ENCODE measurements around the gene TMEM59L. TPM values are rescaled to one million over a fixed set of nuclear protein-coding genes. Genes with fewer than 3 reads are reported as not detected.

The TMEM59L gene
- total and polyA plus RNA-seq, 10 of the 15 experiments (the other 5 are each of a cell fraction or from before 2014, with no cell fraction given): 0.06 TPM; not detected in 9

- Histone ChIP-seq H3K27me3 (replicated peaks in 1 of 2; ENCODE audit: control insufficient read depth in 2 of 2, insufficient read depth in 2 of 2, low read length in 1 of 2) (no peaks in the 10 kb centered on the region), H3K4me1 (ENCODE audit: control insufficient read depth, insufficient read depth, low read length) (peaks cover 18% of the 10 kb centered on the region), H4K20me1 (ENCODE audit: control insufficient read depth, insufficient read depth) (peaks cover 9% of the 10 kb centered on the region; the same call in 1 of the 2 replicates), H3K36me3 (ENCODE audit: control insufficient read depth in 2 of 2, insufficient read depth in 2 of 2, low read length in 1 of 2) (no peaks in the 10 kb centered on the region; a peak in 2 of 4 replicates), H2AFZ (ENCODE audit: control insufficient read depth, low read depth, low read length) (no peak overlapping the region), H3K27ac (ENCODE audit: control insufficient read depth, insufficient read depth) (no peak overlapping the region), H3K9me3 (replicated peaks; ENCODE audit: control insufficient read depth, insufficient read depth, low read length) (no peaks in the 10 kb centered on the region), H3K9ac (ENCODE audit: control insufficient read depth, insufficient read depth, low read length) (no peak overlapping the region), H3K79me2 (ENCODE audit: control insufficient read depth, insufficient read depth, low read length) (no peaks in the 10 kb centered on the region; the same call in 1 of the 2 replicates), H3K4me2 (ENCODE audit: control insufficient read depth, insufficient read depth) (no peak overlapping the region), H3K4me3 (no peak overlapping the region)
- ATAC-seq (no peak), DNase-seq (ENCODE audit: low read depth, low spot score) (no peak), FAIRE-seq (no peak)
- intact Hi-C loops (cut with micrococcal nuclease; ENCODE audit: unreplicated experiment) (no loop called here), in situ Hi-C loops (cut with MboI) (no loop called here)
- CTCF ChIA-PET: no interaction called here
- SMC1A ChIA-PET (ENCODE audit: uncharacterized antibody, unreplicated experiment): no interaction called here
- WGBS (ENCODE audit: insufficient coverage, insufficient replicate concordance, low lambda C conversion rate, missing lambda C conversion rate): 95% methylated on average over 24 of the region's 34 CpGs
- no TSS peak for BruUV-seq (replicated peaks)
- RAD21 ChIA-PET (ENCODE audit: unreplicated experiment): no interaction called here
- POLR2A ChIA-PET: no interaction called here
- TF ChIP-seq E4F1 (IDR thresholded peaks at IDR 0.05; ENCODE audit: borderline replicate concordance, partially characterized antibody) (no peak), MTA2 (IDR thresholded peaks at IDR 0.05; ENCODE audit: low read depth) (no peak), ESRRA (IDR thresholded peaks at IDR 0.05; ENCODE audit: low read length) (no peak), BCL3 (IDR thresholded peaks at IDR 0.05; ENCODE audit: borderline replicate concordance, insufficient read depth, low read depth, low read length, poor library complexity, severe bottlenecking) (no peak), CBX3 (IDR thresholded peaks at IDR 0.05; ENCODE audit: borderline replicate concordance, low read depth) (no peak), BCLAF1 (IDR thresholded peaks at IDR 0.05) (no peak), PRDM15 (CRISPR knock-in tag; IDR thresholded peaks at IDR 0.05) (no peak), RB1 (IDR thresholded peaks at IDR 0.05; ENCODE audit: borderline replicate concordance) (no peak), SMAD1 (IDR thresholded peaks at IDR 0.05; ENCODE audit: low read depth, partially characterized antibody) (no peak), SREBF1 (IDR thresholded peaks at IDR 0.05; ENCODE audit: low read length) (no peak), MAX (IDR thresholded peaks at IDR 0.05; ENCODE audit: low read depth, low read length) (no peak), TARDBP (IDR thresholded peaks at IDR 0.05; ENCODE audit: borderline replicate concordance) (no peak)
These were observed 34.1 kb downstream of the TMEM59L start for GRCh38 chr19:18646535-18647370.
